HG03097 (cell line): ENCODE data around the gene METTL25.
"Not testable (repeated sequence)": the region's sequence is repeated elsewhere in the genome, so short reads cannot be mapped to it uniquely, and the experiment has no call there.

Experiments used
- ATAC-seq: cut with Tn5 transposase; IDR thresholded peaks from one replicate; pipeline ENCODE4 v1.9.1; 2021; ENCODE audit not compliant: unreplicated experiment, low FRiP score

METTL25 gene

GRCh38 chr12:82358200-82359114, at the start of gene METTL25, which contains the start of gene CCDC59:
Gene METTL25, plus strand, starts transcription at chr12:82358529. Its CDS starts 37 bp downstream, at chr12:82358566.
Gene CCDC59, minus strand, starts transcription at chr12:82358387. Its CDS starts 11 bp downstream, at chr12:82358376.
- peak; percentile 97 for ATAC-seq

- no peak for ATAC-seq
Measured at GRCh38 chr12:82314406-82314892, 43.9 kb upstream of the METTL25 start.

- ATAC-seq, result no peak
Measured at GRCh38 chr12:82319276-82319675, 39.1 kb upstream of the METTL25 start.

- no peak for ATAC-seq
Measured at GRCh38 chr12:82325540-82326336, 32.6 kb upstream of the METTL25 start.

- no peak for ATAC-seq
Measured at GRCh38 chr12:82326905-82327503, 31.3 kb upstream of the METTL25 start.

GRCh38 chr12:82327861-82328260, 30.5 kb upstream of the METTL25 start:
- ATAC-seq, result no peak

GRCh38 chr12:82329508-82329907, 28.8 kb upstream of the METTL25 start:
- ATAC-seq, result no peak

GRCh38 chr12:82350161-82350560, 8.2 kb upstream of the METTL25 start:
- no peak for ATAC-seq

- no peak for ATAC-seq
Measured at GRCh38 chr12:82351390-82351789, 6.9 kb upstream of the METTL25 start.

- ATAC-seq, result no peak
Measured at GRCh38 chr12:82357340-82357739, 989 bp upstream of the METTL25 start.

GRCh38 chr12:82357845-82358199, 507 bp upstream of the METTL25 start:
- ATAC-seq, result no peak

- ATAC-seq, result peak; percentile 0
Measured at GRCh38 chr12:82359115-82359478, 768 bp downstream of the METTL25 start.

- not testable (repeated sequence) for ATAC-seq
Measured at GRCh38 chr12:82360834-82361233, 2.5 kb downstream of the METTL25 start.

GRCh38 chr12:82361461-82361915, 3.2 kb downstream of the METTL25 start:
- ATAC-seq, result no peak

- ATAC-seq, result no peak
Measured at GRCh38 chr12:82363990-82364389, 5.7 kb downstream of the METTL25 start.

GRCh38 chr12:82366197-82366596, 7.9 kb downstream of the METTL25 start:
- peak; percentile 63 for ATAC-seq

- ATAC-seq, result no peak
Measured at GRCh38 chr12:82375201-82375600, 16.9 kb downstream of the METTL25 start.

- ATAC-seq, result no peak
Measured at GRCh38 chr12:82378997-82379396, 20.7 kb downstream of the METTL25 start.

GRCh38 chr12:82383930-82384552, 25.7 kb downstream of the METTL25 start:
- no peak for ATAC-seq

- no peak for ATAC-seq
Measured at GRCh38 chr12:82398879-82399278, 40.5 kb downstream of the METTL25 start.
